ENCODE data around the gene ANO1. TPM values are rescaled to one million over a fixed set of nuclear protein-coding genes. Genes with fewer than 3 reads are reported as not detected.
"Not testable (repeated sequence)": the region's sequence is repeated elsewhere in the genome, so short reads cannot be mapped to it uniquely, and the experiment has no call there.

Gene ANO1
- total RNA-seq, 1 experiment from 2014 or later = 0.37 TPM

DNA sequence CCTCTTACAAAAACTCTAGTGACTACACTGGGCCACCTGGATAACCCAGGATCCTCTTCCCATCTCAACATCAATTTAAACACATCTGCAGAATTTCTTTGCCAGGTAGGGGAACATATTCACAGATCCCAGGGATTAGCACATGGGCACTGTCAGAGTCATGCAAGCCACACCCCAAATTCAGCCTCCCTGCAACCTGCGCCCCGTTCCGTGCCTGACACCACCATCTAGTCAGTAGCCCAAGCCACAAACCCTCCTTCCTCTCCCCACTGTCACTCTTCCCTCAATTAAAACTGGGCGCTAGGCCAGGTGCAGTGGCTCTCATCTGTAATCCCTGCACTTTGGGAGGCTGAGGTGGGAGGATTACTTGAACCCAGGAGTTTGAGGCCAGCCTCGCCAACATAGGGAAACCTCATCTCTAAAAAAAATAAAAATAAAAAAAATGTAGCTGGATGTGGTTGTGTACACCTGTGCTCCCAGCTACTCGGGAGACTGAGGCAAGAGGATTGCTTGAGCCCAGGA, 131.3 kb downstream of the ANO1 start:
- DNase-seq (ENCODE audit: low spot score) = no peak

DNA sequence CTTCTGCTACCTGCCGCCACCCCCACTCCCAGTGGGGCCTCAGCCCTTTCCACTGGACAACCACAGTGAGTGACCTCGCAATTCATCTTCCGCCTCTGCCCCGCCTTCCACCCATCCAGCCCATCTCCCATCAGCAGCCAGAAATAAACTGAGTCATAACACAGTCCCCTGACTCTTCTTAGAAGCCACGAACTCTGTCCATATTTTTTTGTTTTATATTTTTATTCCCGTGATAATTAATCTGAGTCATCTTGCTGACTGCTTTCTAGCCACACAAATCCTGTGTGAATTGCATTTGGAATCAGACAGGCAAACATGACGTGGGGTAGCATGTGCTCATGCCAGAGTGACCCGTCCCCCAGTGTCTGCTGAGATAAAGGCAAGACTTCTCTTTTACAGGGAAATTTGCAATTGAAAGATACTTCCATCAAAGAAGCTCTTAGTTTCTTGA, 132.0 kb downstream of the ANO1 start:
- no peak for DNase-seq (ENCODE audit: low spot score)

DNA sequence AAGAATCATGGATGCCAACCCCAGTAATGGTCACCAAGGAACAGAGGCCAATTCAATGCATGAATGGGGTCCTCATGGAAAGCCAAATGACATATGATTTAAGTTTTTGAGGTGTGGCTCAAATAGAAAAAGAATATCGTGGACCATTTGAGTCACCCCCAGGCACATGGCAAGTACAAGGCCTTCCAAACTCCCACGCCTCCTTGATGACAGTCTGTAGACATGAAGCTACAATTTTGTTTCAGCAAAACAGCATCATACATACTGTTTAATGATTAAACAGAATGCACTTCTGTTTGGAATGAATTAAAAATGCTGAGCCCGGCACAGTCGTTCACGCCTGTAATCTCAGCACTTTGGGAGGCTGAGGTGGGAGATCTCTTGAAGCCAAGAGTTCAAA, 132.4 kb downstream of the ANO1 start:
- DNase-seq (ENCODE audit: low spot score) = no peak

DNA sequence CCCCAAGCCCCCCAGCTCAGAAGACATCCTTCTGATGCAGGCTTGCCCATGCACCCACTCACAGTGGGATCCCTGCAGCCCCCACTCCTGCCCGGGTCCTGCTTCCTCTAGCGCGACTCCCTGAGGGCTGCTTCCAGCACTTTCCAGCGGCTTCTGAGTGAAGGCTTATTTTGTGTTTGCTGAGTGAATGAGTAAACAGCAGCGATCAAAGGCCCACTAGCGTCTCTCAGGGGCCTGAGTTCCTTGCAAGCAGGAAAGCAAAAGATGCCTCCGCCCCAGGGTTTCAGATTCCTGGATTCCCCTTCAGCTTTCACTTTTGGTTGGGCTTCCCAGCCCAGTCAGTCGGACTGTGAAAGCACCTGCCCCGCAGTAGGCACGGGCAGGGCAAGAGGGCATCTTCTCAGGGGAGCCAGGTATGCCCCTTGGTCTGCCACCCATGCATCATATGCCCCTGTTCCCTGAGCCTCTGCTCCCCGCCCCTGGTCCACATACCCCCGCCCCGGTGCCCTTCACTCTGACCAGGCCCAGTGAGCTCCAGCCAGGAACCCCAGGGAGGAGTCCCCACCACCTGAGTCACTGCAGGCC, 134.2 kb downstream of the ANO1 start:
- no peak for DNase-seq (ENCODE audit: low spot score)

DNA sequence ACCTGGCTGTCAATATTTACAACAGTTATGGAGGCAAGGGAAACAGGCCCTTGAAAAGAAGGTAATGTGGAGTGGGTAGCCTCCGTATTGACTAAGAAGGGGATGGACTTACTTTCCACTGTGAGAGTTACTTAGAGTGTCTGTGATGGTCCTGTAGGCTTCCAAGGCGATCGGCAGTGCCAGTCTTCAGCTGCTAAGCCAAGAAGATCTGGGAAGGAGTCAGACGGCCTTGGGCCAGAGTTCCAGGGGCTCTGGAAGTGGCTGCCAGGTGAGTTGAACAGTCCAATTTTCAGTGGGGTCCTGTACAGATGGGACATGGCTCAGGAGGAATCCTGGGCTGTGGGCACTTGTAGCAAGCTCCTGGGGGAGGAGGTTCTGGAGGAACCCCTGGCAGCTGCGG, 139.3 kb downstream of the ANO1 start:
- DNase-seq (ENCODE audit: low spot score) = not testable (repeated sequence)

DNA sequence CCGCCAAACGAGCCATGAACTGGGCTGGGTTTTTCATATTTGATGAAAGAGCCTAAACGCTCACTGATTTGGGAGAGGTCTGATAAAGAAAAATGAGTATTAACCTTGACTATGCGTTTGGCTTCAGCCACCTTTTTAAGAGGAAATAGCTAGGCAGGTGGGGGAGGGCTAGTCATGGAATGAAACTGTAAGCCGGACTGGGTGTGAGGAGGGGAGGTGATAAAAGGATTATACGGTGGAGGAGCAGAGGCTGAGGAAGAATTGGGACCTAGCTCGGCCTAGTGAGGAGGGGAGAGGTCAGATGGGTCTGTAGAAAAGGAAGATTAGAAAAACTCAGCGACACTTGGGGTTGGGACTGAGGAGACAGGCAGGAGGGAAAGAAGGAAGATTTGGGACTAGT, 140.0 kb downstream of the ANO1 start:
- not testable (repeated sequence) for DNase-seq (ENCODE audit: low spot score)

DNA sequence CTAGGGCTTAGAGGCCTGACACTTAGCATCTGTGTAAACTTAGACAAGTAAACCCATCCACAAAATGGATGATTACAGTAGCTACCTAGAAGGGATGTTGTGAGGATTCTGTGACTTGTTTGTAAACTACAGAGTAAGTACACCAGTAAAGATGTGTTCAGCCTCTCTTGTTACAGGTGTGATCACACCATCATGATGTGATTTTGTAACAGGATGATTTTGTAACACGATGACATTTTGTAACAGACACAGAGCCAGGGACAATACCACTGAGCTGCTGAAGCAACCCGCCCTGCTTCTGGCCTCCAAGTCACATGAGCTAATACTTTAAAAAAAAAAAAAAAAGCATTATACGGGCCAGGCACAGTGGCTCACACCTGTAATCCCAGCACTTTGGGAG, 142.0 kb downstream of the ANO1 start:
- no peak for DNase-seq (ENCODE audit: low spot score)

DNA sequence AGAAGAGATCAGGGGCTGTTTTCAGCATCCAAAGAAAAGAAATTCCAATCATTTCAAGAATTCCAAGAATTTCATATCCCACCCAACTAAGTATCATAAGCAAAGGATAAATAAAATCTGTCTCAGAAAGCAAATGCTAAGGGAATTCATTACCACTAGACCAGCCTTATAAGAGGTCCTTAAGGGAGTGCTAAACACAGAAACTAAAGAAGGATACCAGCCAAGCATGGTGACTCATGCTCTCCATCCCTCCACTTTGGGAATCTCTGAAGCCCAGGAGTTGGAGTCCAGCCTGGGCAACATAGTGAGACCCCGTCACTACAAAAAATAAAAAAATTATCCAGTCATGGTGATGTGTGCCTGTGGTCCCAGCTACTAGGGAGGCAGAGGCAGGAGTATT, 142.8 kb downstream of the ANO1 start:
- DNase-seq (ENCODE audit: low spot score) = no peak

DNA sequence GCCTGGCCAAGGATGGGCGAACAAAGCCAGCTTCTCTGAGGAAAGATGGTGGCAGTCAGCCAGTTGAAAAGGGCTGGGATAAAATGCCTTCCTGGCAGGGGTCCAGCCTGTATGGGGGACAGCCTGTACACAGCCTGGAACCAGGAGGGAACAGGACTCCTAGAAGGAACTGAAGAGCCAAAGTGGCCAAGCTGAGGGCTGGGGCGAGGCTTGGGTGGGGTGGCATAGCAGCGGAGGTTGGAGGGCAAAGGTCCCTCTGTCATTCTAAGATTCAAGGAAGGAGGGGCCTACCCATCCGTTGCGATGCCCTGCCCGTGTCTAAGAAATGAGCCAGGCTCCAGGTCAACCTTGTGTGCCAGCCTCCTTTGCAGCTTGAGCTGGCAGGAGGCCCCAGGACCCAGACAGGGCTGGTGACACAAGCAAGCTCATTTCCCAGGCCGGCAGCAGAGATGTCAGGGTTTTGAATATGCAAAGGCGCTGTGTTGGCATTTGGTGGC, 147.6 kb downstream of the ANO1 start:
- DNase-seq (ENCODE audit: low spot score) = no peak

DNA sequence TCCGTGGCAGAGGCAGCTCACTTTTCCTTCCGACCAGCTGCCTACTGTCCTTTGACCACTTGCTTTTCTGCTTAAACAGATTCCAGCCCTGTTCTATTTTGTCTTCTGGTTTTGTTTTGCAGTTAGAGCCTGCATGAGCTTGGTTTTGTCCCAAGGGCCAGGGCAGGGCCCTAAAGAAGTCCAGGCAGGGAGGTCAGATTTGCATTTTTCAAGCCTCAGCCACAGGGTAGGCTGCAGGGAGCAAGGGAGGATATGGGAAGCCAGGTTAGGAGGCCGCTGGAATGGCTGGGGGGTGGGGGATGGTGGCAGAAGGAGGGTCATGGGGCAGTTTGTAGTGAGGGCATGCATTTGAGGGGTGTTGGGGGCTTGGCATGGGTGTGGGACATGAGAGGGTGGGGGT, 148.1 kb downstream of the ANO1 start:
- DNase-seq (ENCODE audit: low spot score) = no peak

DNA sequence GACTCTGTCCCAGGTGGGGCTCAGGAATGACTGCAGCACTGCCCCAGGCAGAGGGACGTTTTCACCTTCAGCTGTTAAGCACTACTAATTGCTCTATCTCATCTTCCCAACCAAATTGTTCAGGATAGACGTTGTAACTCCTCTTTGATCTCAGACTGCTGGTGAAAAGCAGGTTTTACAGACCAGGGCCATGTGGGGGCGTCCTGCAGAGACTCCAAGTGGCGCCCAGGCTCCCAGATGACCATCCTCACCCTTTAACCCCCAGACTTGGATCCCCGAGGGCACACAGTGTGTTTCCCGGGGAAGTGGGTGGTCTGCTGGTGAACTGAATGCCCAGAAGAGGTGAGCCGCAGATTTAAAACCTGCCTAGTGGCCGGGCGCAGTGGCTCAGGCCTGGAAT, 148.8 kb downstream of the ANO1 start:
- no peak for DNase-seq (ENCODE audit: low spot score)

DNA sequence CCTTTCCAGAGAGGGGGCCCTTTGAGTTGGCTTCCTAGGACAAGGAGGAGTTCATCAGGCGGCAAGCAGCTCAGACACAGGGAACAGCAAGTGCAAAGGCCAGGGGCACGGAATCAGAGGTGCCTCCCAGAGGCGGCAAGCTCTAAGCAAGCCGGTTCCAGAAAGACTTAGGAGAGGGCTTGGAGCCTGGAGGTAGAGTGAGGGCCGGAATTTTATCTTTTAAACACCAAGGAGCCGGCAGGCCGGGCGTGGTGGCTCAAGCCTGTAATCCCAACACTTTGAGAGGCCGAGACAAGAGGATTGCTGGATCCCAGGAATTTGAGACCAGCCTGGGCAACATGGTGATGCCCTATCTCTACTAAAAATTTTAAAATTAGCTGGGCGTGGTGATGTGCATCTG, 151.6 kb downstream of the ANO1 start:
- no peak for DNase-seq (ENCODE audit: low spot score)

DNA sequence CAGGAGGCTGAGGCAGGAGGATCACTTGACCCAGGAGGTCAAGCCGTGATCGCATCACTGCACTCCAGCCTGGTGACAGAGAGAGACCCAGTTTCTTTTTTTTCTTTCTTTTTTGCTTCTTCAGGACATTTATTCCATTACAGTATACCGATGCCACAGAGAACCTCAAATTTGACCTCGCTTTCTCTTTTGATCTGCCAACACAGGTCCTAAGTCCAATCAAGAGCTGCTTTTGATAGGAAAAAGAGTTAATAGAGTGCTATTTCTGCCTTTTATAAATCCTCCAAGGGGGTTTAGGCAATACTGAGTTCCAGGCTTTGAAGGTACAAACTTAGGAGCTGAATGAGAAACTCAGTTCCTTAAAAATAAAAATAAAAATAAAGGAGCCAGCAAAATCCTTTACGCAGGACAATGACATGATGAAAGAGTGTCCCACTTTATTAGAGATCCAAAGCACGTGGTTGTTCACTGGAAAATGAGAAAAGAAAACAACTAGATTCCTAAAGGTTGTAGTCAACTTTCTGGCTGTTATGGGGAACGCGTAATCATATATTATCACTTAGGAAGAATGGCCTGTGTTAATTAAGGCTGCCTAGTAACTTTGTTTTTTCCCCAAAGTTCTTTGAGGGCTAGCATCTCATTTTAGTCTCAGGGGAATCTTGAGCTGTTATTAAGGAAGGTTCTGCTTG, 152.2 kb downstream of the ANO1 start:
- no peak for DNase-seq (ENCODE audit: low spot score)

DNA sequence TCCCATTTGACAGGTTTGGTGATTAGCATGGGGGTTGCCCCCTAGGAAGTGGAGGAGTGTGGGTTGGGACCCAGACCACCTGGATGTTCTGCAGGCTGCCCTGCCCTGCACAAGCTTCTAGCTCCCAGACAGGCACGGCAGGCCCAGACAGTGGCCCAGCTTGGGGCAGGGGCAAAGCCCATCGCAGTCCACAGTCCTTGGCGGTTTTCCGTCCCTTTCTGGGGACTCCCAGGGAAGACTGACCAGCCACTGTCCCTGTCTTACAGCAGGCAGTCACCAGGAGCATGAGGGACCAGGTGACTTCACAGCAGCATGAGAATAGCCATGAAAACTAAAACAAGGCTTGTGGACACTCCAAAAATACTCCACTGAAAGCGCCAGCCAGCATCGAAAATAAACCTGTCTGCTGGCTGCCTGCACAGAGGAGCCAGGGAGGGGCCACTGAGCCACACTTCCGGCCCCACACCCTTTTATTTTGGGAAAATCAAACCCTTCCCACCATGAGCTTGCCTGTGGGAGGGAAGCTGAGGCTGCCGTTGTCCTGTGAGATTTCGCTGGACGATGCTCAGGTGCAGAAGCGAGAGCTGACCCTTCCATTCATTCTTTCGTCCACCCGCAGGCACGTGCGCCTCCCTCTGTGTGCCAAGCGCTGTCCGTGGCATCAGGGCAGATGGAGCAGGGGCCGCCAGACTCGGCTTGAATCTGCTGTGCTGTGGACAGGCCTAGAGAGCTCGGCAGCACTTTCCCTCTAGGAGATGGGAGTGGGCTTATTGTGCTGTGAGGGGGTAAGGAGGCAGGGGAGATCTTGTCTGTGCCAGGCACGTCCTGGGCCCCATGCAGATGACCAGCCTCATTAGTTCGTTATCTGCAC, 153.0 kb downstream of the ANO1 start:
- no peak for DNase-seq (ENCODE audit: low spot score)

DNA sequence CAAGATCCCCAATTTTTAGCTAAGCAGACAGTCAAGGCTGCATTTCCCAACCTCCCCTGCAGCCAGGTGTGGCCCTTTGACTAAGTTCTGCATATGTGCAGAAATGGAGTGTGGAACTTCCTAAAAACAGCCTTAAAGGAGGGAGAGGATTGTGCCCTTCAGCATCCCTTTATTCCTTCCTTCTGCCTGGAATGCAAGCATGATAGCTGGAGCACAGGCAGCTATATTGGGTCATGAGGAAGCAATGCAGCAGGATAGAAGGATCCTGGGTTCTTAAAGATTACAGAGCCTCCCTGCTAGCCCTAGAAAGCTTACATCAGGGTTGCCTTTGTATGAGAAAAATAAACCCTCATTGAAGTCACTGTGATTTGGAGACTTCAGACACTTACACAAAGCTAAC, 154.9 kb downstream of the ANO1 start:
- DNase-seq (ENCODE audit: low spot score) = no peak

DNA sequence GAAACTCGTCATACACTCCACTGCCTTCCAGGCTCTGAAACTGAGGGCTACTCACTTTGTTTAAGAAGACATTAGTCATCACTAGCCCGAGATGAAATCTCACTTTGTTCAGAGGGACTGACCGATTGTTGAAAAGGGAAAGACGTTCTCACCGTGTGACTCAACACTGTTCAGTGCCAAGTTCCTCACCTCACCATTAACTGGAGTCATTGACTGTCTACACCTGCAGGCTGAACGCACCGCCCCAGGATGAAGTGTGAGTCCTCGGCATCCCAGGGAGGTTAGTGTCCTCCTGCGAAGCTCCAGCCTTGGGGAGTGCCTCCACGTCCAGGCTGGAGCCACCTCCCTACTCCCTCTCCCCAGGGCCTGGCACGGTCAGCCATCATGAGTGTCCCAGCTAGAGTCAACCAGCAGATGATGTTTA, 155.4 kb downstream of the ANO1 start:
- DNase-seq (ENCODE audit: low spot score) = peak; percentile 85

DNA sequence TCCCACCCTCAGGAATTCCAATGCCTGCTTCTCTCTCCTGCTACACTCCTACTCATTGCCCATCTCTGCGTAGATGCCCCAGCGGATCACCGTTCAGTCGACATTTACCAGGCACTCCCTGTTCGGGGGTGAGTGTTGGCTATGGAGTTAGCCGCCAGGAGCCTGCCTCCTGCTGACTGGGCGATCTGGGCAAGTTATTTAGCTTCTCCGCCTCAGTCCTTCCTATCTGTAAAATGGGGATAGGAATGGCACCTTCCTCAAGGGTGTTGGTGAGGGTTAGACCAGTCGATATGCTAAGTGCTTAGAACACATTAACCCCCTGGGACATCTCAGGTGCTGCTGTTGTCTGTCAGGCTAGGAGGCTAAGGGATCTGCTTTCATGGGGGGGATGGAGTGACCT, 155.8 kb downstream of the ANO1 start:
- no peak for DNase-seq (ENCODE audit: low spot score)

Other genes starting within 250 kb of the ANO1 start
- 23.2 and 35.2 TPM in 2 replicates for gene FADD, start 125.0 kb downstream of the ANO1 start, total RNA-seq (2014; rRNA removed; shearing (Covaris generic))
- 14.8 and 17.6 TPM in 2 replicates for gene PPFIA1, start 192.4 kb downstream of the ANO1 start, total RNA-seq (2014; rRNA removed; shearing (Covaris generic))

Measured in H4 (cell line).